Measurements from ENCODE around the gene BICDL1.

- TF ChIP-seq EP300 (IDR thresholded peaks at IDR 0.05): no peak
- TF ChIP-seq, protein P1, sequence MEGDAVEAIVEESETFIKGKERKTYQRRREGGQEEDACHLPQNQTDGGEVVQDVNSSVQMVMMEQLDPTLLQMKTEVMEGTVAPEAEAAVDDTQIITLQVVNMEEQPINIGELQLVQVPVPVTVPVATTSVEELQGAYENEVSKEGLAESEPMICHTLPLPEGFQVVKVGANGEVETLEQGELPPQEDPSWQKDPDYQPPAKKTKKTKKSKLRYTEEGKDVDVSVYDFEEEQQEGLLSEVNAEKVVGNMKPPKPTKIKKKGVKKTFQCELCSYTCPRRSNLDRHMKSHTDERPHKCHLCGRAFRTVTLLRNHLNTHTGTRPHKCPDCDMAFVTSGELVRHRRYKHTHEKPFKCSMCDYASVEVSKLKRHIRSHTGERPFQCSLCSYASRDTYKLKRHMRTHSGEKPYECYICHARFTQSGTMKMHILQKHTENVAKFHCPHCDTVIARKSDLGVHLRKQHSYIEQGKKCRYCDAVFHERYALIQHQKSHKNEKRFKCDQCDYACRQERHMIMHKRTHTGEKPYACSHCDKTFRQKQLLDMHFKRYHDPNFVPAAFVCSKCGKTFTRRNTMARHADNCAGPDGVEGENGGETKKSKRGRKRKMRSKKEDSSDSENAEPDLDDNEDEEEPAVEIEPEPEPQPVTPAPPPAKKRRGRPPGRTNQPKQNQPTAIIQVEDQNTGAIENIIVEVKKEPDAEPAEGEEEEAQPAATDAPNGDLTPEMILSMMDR (IDR thresholded peaks at IDR 0.05): no peak
- TF ChIP-seq POLR2A (IDR thresholded peaks at IDR 0.05): no peak
- TF ChIP-seq POLR2AphosphoS5 (IDR thresholded peaks at IDR 0.05): no peak
These were observed 71.7 kb downstream of the BICDL1 start for GRCh38 chr12:120060717-120061116.

Measured in suprapubic skin (tissue), 4 donors.